ENCODE measurements around the gene DIP2C. TPM values are rescaled to one million over a fixed set of nuclear protein-coding genes. Genes with fewer than 3 reads are reported as not detected.

The DIP2C gene
- total RNA-seq, 1 experiment from 2014 or later, result 11.4 TPM

DNA sequence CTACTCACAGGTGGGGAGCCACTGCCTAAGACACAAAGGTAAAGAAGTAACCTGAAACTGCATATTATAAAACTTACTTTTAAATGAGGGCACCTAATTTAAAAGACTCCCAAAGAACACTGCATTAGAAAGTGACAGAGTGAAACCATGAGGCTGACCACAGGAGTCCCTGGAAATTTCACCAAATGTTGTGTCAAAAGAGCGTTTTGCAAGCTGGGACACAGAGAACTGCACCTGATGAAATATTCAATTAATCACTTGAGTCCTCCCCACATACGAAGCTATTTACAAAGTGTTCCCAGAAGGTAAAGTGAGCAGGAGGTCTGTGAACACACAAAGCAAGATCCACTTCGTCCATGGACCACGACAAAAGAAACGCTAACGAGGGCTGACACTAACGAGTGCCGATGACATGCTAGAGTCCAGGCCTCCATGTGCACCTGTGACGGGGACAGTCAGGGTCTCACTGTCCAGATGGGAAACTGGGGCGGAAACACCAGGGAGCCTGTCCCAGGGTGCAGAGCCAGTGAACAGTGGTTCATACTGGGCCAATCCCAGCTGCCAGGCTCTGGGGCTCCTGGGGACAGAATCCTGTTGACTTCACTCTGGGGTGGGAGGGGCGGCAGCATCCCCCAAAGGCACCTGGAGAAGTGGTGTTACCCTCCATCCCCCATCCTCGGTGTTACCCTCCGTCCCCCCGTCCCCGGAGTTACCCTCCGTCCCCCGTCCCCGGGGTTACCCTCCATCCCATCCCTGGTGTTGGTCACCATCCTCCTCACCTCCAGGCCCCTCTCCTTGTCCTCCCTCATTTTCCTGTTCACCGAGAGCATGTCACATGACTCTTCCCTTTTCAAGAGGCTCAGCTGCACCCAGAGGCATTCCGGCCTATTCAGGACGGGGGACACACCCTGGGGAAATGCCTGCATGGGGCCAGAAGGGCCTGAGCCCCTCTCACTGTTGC is 63.4 kb downstream of the DIP2C start:
- intact Hi-C loops (cut with micrococcal nuclease; ENCODE audit: unreplicated experiment), result no loop called here
- peaks cover 16% of the 10 kb centered on the region for H3K36me3 Mint-ChIP-seq (ENCODE audit: insufficient read depth, unreplicated experiment)
- ChIA-PET CTCF (no interaction called here), POLR2A (interaction anchor here (0.8 kb wide), 1 partner anchor 388 kb away, joined by 4 read pairs; no protein-coding TSS in a partner anchor)
- DNase-seq, result no peak
- H3K36me3 ChIP-seq (ENCODE audit: control insufficient read depth, insufficient read depth, low read length), result no peaks in the 10 kb centered on the region
- H3K4me3 ChIP-seq (ENCODE audit: low read depth, low read length), result no peak overlapping the region
- TF ChIP-seq, protein P1, sequence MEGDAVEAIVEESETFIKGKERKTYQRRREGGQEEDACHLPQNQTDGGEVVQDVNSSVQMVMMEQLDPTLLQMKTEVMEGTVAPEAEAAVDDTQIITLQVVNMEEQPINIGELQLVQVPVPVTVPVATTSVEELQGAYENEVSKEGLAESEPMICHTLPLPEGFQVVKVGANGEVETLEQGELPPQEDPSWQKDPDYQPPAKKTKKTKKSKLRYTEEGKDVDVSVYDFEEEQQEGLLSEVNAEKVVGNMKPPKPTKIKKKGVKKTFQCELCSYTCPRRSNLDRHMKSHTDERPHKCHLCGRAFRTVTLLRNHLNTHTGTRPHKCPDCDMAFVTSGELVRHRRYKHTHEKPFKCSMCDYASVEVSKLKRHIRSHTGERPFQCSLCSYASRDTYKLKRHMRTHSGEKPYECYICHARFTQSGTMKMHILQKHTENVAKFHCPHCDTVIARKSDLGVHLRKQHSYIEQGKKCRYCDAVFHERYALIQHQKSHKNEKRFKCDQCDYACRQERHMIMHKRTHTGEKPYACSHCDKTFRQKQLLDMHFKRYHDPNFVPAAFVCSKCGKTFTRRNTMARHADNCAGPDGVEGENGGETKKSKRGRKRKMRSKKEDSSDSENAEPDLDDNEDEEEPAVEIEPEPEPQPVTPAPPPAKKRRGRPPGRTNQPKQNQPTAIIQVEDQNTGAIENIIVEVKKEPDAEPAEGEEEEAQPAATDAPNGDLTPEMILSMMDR (IDR thresholded peaks at IDR 0.05; ENCODE audit: insufficient read depth in 1 of 2, low read depth in 1 of 2, low read length in 1 of 2, severe bottlenecking in 1 of 2, unreplicated experiment in 1 of 2), result no peak
- H3K9me3 ChIP-seq, result no peaks in the 10 kb centered on the region
- BruUV-seq (replicated peaks), result no TSS peak
- H3K9me3 Mint-ChIP-seq (ENCODE audit: unreplicated experiment), result no peaks in the 10 kb centered on the region
- peaks cover 7% of the 10 kb centered on the region for H3K4me1 Mint-ChIP-seq (ENCODE audit: low read depth, unreplicated experiment)
- H3K4me3 Mint-ChIP-seq (ENCODE audit: unreplicated experiment), result no peak overlapping the region
- no peaks in the 10 kb centered on the region for H3K27me3 ChIP-seq (replicated peaks; ENCODE audit: control insufficient read depth, insufficient read depth, low read length)
- H3K4me1 ChIP-seq, result peaks cover 18% of the 10 kb centered on the region
- no peaks in the 10 kb centered on the region for H3K27me3 Mint-ChIP-seq (ENCODE audit: insufficient read depth, unreplicated experiment)
- H3K27ac Mint-ChIP-seq (ENCODE audit: unreplicated experiment), result no peak overlapping the region

DNA sequence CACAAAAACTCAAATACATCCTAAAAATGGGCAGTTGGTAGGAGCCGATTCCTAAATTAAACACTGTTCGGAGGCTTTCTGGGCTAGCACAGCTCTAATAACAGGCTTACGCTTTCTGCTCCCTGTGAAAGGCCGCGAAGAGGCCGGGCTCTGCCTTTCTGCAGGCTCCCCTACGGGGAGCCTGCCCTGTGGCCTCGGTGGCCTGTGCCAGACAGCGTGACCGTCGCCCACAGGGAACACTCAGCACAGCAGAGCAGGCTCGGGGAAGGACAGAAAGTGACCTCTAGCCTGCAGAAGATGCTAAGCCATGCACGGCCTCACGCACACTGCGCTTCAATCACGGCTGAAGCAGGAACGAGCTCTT is 64.2 kb downstream of the DIP2C start:
- TF ChIP-seq, protein P1 (IDR thresholded peaks at IDR 0.05; ENCODE audit: insufficient read depth in 1 of 2, low read depth in 1 of 2, low read length in 1 of 2, severe bottlenecking in 1 of 2, unreplicated experiment in 1 of 2), result no peak
- no peaks in the 10 kb centered on the region for H3K9me3 Mint-ChIP-seq (ENCODE audit: unreplicated experiment)
- no peak for DNase-seq
- H3K36me3 Mint-ChIP-seq (ENCODE audit: insufficient read depth, unreplicated experiment), result peaks cover 16% of the 10 kb centered on the region
- ChIA-PET POLR2A (no interaction called here), CTCF (no interaction called here)
- H3K27ac Mint-ChIP-seq (ENCODE audit: unreplicated experiment), result peak overlapping the region; percentile 84
- Histone ChIP-seq H3K4me1 (peaks cover 18% of the 10 kb centered on the region), H3K36me3 (ENCODE audit: control insufficient read depth, insufficient read depth, low read length) (no peaks in the 10 kb centered on the region), H3K4me3 (ENCODE audit: low read depth, low read length) (no peak overlapping the region), H3K27me3 (replicated peaks; ENCODE audit: control insufficient read depth, insufficient read depth, low read length) (no peaks in the 10 kb centered on the region), H3K9me3 (no peaks in the 10 kb centered on the region)
- no peaks in the 10 kb centered on the region for H3K27me3 Mint-ChIP-seq (ENCODE audit: insufficient read depth, unreplicated experiment)
- no peak overlapping the region for H3K4me3 Mint-ChIP-seq (ENCODE audit: unreplicated experiment)
- H3K4me1 Mint-ChIP-seq (ENCODE audit: low read depth, unreplicated experiment), result peaks cover 7% of the 10 kb centered on the region
- no TSS peak for BruUV-seq (replicated peaks)
- intact Hi-C loops (cut with micrococcal nuclease; ENCODE audit: unreplicated experiment), result no loop called here

DNA sequence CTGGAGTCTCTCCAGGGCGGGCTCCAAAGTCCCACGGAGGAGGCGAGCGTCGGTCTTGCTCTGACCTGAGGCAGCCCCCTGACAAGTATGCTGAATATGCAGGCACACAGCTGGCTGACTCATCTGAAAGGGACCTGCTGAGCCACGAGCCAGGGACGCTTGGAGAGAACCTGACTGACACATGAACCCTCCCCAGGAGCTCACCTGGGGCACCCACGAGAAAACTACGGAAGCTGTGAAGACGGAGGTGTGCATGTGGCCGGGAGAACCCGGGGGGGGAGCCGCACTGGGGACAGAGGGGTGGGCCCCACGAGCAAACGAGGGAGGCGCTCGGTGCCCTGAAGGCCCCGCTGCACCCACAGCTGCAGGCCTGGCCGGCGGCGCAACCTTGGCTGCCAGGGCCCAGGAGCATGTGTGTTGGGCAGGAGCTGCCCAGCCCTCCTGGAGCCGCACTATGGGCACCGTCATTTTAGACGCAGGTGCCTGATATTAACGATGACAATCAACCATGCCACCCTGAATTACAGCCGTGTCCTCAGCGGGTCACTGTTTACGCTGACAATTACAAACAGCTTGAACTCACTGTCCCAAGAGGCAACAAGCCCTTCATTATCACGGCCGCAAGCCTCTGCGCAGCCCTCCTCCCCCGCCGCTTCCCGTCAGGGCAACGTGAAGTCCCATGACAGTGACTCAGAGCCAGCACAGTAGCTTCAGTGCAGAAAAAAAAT is 64.7 kb downstream of the DIP2C start:
- Histone ChIP-seq H3K27me3 (replicated peaks; ENCODE audit: control insufficient read depth, insufficient read depth, low read length) (no peaks in the 10 kb centered on the region), H3K9me3 (no peaks in the 10 kb centered on the region), H3K4me1 (peaks cover 18% of the 10 kb centered on the region), H3K4me3 (ENCODE audit: low read depth, low read length) (no peak overlapping the region), H3K36me3 (ENCODE audit: control insufficient read depth, insufficient read depth, low read length) (no peaks in the 10 kb centered on the region)
- no TSS peak for BruUV-seq (replicated peaks)
- TF ChIP-seq, protein P1 (IDR thresholded peaks at IDR 0.05; ENCODE audit: insufficient read depth in 1 of 2, low read depth in 1 of 2, low read length in 1 of 2, severe bottlenecking in 1 of 2, unreplicated experiment in 1 of 2), result no peak
- Mint-ChIP-seq H3K9me3 (ENCODE audit: unreplicated experiment) (no peaks in the 10 kb centered on the region), H3K36me3 (ENCODE audit: insufficient read depth, unreplicated experiment) (peaks cover 16% of the 10 kb centered on the region), H3K4me1 (ENCODE audit: low read depth, unreplicated experiment) (peaks cover 7% of the 10 kb centered on the region), H3K27ac (ENCODE audit: unreplicated experiment) (peak overlapping the region; percentile 84), H3K27me3 (ENCODE audit: insufficient read depth, unreplicated experiment) (no peaks in the 10 kb centered on the region), H3K4me3 (ENCODE audit: unreplicated experiment) (peak overlapping the region; percentile 16)
- peak; percentile 68 to 80 for DNase-seq
- intact Hi-C loops (cut with micrococcal nuclease; ENCODE audit: unreplicated experiment), result no loop called here
- POLR2A ChIA-PET, result no interaction called here
- CTCF ChIA-PET, result no interaction called here
